Tibial nerve (tissue), 4 donors: ENCODE results near the gene METTL8.

ENCODE experiments used
- EP300 ChIP-seq, 2 donors: sonication (generic); formaldehyde crosslinking; IDR thresholded peaks; one replicate each; pipeline ENCODE4 v1.6.1; 2017; ENCODE audit warnings: antibody characterized with exemption in 2 of 2, mild to moderate bottlenecking in 1 of 2
- POLR2A ChIP-seq, 2 donors: fragments of 450-650 bp; IDR thresholded peaks; one replicate each; pipeline ENCODE4 v1.6.1; 2017; ENCODE audit warnings: antibody characterized with exemption in 2 of 2, mild to moderate bottlenecking in 2 of 2, moderate library complexity in 2 of 2
- TF ChIP-seq, protein P1 (sequence below), 5 experiments: fragments of 200-600 bp in 3 of 5; fragments of 450-650 bp in 2 of 5; sonication (generic) in 3 of 5; IDR thresholded peaks; one replicate each; pipeline ENCODE4 v1.5.1; 2016 to 2019; ENCODE audit warnings: antibody characterized with exemption in 5 of 5, mild to moderate bottlenecking in 3 of 5, moderate library complexity in 2 of 5

DNA sequence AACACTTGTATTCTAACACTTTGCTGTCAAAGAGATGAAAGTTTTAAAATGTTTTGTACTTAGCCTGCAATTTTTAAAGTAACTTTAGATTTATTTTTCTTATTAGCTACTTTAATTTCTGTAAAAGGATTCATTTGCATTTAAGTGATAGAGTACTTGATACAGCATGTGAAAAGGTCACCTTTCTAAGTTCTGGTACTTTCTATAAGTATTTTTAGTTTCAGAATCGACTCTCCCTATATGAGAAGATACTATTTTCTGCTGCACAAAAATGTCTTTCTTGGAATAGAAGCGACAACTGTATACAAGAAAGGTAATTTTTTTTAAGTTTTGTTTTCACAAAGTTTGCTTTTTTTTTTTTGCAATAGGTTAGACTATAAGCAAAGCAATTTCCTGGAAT, 72.9 kb downstream of the METTL8 start:
- TF ChIP-seq POLR2A (IDR thresholded peaks at IDR 0.05) (no peak), EP300 (IDR thresholded peaks at IDR 0.05) (no peak)
- TF ChIP-seq, protein P1, sequence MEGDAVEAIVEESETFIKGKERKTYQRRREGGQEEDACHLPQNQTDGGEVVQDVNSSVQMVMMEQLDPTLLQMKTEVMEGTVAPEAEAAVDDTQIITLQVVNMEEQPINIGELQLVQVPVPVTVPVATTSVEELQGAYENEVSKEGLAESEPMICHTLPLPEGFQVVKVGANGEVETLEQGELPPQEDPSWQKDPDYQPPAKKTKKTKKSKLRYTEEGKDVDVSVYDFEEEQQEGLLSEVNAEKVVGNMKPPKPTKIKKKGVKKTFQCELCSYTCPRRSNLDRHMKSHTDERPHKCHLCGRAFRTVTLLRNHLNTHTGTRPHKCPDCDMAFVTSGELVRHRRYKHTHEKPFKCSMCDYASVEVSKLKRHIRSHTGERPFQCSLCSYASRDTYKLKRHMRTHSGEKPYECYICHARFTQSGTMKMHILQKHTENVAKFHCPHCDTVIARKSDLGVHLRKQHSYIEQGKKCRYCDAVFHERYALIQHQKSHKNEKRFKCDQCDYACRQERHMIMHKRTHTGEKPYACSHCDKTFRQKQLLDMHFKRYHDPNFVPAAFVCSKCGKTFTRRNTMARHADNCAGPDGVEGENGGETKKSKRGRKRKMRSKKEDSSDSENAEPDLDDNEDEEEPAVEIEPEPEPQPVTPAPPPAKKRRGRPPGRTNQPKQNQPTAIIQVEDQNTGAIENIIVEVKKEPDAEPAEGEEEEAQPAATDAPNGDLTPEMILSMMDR (IDR thresholded peaks at IDR 0.05): no peak
